ENCODE measurements around the gene PFKL. TPM values are rescaled to one million over a fixed set of nuclear protein-coding genes. Genes with fewer than 3 reads are reported as not detected.
"Not testable (repeated sequence)": the region's sequence is repeated elsewhere in the genome, so short reads cannot be mapped to it uniquely, and the experiment has no call there.

Gene PFKL
- total RNA-seq, 2 experiments from 2014 or later, result 162 to 200 TPM

DNA sequence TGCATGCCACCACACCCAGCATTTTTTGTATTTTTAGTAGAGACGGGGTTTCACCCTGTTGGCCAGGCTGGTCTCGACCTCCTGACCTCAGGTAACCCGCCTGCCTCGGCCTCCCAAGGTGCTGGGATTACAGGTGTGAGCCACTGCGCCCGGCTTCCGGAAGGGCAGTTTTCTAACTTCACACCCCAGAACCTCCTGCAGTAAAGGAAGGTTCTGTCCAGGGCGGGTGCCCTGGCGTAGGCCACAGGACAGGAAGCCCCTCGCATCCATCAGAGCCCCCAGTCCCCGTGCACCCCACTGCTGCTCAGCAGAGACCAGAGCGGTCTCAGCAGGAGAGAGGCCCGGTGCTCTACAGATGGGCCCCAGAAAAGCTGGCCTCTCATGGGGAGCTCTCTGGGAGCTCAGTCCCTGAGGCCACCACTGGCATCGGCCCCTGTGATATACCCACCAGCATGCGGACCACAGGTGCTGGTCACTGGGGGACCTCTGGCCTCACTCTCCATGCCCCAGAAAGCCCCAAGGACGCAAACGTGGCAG lies 34.1 kb upstream of the PFKL start:
- Mint-ChIP-seq H3K4me3 (no peak overlapping the region), H3K4me1 (no peaks in the 10 kb centered on the region), H3K9me3 (ENCODE audit: low read depth) (no peaks in the 10 kb centered on the region), H3K36me3 (no peaks in the 10 kb centered on the region), H3K27ac (no peak overlapping the region), H3K27me3 (peaks cover 3% of the 10 kb centered on the region)
- CTCF ChIA-PET, result no interaction called here
- DNase-seq (no peak), ATAC-seq (no peak)

DNA sequence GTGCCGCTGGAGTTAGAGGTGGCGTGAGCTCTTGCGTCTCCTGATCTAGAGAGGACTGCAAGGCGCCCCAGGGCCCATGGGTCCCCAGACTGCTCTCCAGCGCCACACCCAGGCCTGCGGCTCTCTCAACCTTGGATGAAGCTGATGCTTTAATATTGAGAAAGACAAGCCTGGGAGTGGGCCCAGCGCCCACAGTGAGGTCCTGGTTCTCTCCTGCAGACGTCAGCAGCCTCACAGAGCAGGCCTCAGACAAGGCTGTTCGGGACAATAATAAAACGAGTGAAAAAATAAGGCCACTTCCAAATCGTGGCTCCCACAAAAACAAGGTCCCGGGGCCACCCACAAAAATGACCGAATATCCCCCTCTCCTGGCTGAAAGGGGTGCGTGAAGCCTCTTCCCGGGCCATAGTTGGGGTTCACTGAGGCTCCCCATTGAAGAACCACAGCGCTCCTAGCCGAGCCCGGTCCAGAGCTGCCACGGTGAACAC lies 32.2 kb upstream of the PFKL start:
- H3K9me3 Mint-ChIP-seq (ENCODE audit: low read depth), result no peaks in the 10 kb centered on the region
- no peak overlapping the region for H3K4me3 Mint-ChIP-seq
- peaks cover 2% of the 10 kb centered on the region for H3K27me3 Mint-ChIP-seq
- ATAC-seq (no peak), DNase-seq (no peak)
- CTCF ChIA-PET, result interaction anchor here (1.6 kb wide), 1 partner anchor 35 kb away, joined by 4 read pairs; no protein-coding TSS in a partner anchor
- H3K36me3 Mint-ChIP-seq, result no peaks in the 10 kb centered on the region
- H3K27ac Mint-ChIP-seq, result no peak overlapping the region
- no peaks in the 10 kb centered on the region for H3K4me1 Mint-ChIP-seq

DNA sequence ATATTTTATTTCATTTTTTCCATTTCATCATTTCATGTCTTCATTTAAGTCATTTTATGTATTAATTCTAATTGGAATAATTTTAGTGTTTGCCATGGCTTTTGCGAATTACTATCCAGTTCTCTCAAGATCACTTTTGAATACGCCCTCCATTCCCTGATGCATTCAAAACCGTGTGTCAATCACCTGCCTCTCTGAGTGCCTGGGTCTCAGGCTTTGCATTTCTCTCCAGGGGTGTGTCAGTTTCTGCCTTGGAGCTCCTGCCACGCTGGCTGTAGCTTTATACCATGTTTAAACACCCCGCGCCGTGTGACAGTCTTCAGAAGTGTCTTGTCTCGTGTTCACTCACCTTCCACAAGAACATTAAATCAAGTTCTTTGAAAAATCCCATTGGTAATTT lies 30.8 kb upstream of the PFKL start:
- H3K27ac Mint-ChIP-seq, result no peak overlapping the region
- no peak for ATAC-seq
- DNase-seq, result no peak
- CTCF ChIA-PET, result interaction anchor here (0.7 kb wide), 1 partner anchor 38 kb away, joined by 3 read pairs; no protein-coding TSS in a partner anchor
- no peaks in the 10 kb centered on the region for H3K4me1 Mint-ChIP-seq
- H3K27me3 Mint-ChIP-seq, result peaks cover 2% of the 10 kb centered on the region
- no peaks in the 10 kb centered on the region for H3K9me3 Mint-ChIP-seq (ENCODE audit: low read depth)
- no peaks in the 10 kb centered on the region for H3K36me3 Mint-ChIP-seq
- H3K4me3 Mint-ChIP-seq, result no peak overlapping the region

DNA sequence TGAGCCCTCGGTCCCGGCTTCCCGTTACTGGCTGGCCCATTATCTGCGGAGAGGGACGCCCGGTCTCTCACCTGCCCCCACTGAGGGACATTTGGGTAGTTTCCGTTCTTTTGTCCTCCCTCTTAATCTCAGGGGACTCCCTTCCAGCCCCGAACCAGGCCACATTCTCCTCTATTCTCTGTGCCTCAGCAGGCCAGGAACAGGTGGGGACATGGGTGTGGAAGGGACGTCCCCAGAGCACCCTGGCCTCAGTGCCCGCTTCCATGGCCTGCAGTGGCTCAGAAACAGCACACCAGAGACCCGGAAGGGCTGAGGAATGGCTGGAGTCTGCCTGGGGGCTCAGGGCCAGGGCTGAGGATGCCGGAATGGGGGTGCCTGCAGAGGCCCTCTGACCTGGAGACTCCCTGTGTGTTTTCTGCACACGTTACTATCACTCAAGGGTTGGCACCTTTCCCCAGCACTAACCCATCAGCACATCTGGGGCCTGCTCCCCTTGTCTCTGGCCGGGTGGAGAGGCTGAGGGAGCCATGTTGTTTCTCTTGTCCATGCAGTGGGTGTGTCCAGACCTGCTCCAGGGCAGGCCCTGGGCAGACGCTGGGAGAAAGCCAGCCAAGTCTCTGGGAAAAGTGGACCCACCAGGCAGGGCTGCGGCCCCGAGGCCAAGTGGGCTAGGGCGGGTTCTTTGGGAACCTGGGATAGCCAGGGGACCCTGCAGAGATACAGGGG lies 28.1 kb upstream of the PFKL start:
- Mint-ChIP-seq H3K27ac (no peak overlapping the region), H3K4me3 (no peak overlapping the region), H3K27me3 (peaks cover 16% of the 10 kb centered on the region), H3K9me3 (ENCODE audit: low read depth) (no peaks in the 10 kb centered on the region), H3K36me3 (no peaks in the 10 kb centered on the region), H3K4me1 (no peaks in the 10 kb centered on the region)
- DNase-seq (no peak), ATAC-seq (no peak)
- CTCF ChIA-PET, result no interaction called here

DNA sequence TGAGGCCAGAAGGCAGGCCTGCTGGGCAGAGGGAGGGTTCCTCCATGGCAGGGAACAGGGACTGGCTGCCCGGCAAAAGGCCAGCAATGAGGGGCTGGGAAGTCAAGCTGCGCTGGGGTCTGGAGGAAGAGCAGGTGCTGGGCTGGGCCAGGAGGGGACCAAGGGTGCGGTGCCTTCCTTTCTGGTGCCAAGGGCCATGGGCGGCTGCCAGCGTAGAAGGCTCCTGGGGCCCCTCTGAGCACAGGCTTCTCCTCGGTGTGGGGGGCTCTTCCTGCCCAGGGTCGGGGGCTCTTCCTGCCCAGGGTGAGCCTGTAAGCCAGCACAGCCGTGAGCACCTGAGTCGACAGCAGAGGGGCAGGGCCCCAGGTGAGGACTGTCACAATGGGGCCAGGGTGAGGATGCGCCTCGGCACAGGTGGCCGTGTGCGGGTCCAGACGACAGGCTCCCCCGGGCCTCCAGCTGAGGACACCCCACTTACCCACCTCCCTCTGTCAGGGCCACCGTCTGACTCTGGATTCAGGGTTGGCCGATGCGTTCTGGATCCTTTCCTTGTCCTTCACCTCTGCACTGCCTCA lies 27.5 kb upstream of the PFKL start:
- CTCF ChIA-PET, result no interaction called here
- Mint-ChIP-seq H3K4me3 (no peak overlapping the region), H3K27me3 (peaks cover 19% of the 10 kb centered on the region), H3K27ac (no peak overlapping the region), H3K9me3 (ENCODE audit: low read depth) (no peaks in the 10 kb centered on the region), H3K4me1 (no peaks in the 10 kb centered on the region), H3K36me3 (no peaks in the 10 kb centered on the region)
- DNase-seq (no peak), ATAC-seq (no peak)

DNA sequence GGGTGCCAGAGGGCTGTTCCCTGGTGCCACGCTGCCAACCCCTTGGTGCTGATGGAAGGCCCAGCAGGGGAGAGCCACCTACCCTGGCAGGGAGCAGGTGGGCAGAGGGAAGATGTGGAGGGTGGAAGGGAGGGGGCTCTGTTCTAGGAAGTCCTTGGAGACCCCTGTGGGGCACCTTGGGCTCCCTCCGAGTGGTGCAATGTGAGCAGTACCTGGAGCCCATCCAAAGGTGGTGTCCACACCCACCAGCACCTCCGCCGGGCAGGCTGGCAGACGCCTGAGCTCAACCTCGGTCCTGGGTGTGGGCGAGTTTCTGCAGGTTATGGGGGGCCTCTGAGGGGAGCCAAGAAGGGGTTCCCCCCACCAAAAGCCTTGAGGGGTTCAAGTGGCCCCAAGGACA lies 26.8 kb upstream of the PFKL start:
- Mint-ChIP-seq H3K4me1 (no peaks in the 10 kb centered on the region), H3K27me3 (peaks cover 19% of the 10 kb centered on the region), H3K9me3 (ENCODE audit: low read depth) (no peaks in the 10 kb centered on the region), H3K27ac (no peak overlapping the region), H3K4me3 (no peak overlapping the region), H3K36me3 (no peaks in the 10 kb centered on the region)
- ATAC-seq, result no peak
- CTCF ChIA-PET, result no interaction called here
- no peak for DNase-seq

DNA sequence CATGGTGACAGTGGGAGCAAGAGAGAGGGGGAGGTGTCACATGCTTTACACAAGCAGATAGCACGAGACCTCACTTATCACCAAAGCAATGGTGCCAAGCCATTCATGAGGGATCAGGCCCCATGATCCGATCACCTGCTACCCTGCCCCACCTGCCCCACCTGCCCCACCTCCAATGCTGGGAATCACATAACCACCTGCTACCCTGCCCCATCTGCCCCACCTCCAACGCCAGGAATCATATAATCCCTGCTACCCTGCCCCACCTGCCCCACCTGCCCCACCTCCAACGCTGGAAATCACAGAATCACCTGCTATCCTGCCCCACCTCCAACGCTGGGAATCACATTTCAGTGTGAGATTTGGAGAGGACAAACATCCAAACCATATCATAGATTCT lies 24.8 kb upstream of the PFKL start:
- Mint-ChIP-seq H3K4me1 (no peaks in the 10 kb centered on the region), H3K36me3 (no peaks in the 10 kb centered on the region), H3K27ac (no peak overlapping the region), H3K9me3 (ENCODE audit: low read depth) (no peaks in the 10 kb centered on the region), H3K27me3 (peaks cover 17% of the 10 kb centered on the region), H3K4me3 (no peak overlapping the region)
- DNase-seq (no peak), ATAC-seq (no peak)
- CTCF ChIA-PET, result interaction anchor here (1.0 kb wide), 1 partner anchor 23 kb away, joined by 3 read pairs; no protein-coding TSS in a partner anchor

DNA sequence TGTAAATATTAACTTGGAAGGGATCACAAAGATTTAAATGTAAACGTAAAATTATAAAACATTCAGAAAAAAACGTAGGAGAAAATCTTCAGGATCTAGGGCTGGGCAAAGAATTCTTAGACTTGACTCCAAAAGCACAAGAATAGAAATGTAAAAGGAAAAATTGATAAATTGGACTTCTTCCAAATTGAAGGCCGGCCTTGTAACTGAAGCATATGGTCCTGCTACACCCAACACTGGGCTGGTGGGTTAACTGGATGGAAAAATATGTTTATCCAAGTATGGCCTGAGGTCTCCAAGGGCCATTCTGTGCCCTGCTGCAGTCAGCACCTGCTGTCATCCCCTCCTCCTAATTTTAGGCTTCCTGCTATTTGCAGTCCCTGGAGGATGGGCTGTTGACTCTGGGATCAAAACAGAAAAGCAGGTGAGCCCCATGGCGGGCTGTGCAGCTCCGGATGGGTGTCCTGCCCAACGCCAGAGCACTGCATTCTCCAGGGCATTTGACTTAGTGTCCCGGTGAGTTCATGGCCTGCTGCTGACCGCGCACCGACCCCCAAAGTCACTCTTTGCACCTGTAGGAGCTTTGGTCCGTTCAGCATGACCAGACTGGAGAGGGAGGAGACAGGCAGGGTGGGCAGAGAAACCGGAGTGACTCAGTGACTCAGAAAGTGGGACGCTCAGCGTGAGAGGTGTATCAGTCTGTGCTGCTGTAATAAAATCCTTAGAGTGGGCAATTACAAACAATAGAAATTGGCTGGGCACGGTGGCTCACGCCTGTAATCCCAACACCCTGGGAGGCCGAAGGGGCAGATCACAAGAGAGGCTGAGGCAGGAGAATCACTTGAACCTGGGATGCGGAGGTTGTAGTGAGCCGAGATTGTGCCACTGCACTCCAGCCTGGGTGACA lies 20.2 kb upstream of the PFKL start:
- Mint-ChIP-seq H3K4me3 (no peak overlapping the region), H3K27me3 (peaks cover 14% of the 10 kb centered on the region), H3K9me3 (ENCODE audit: low read depth) (no peaks in the 10 kb centered on the region), H3K4me1 (no peaks in the 10 kb centered on the region), H3K27ac (no peak overlapping the region), H3K36me3 (no peaks in the 10 kb centered on the region)
- CTCF ChIA-PET, result no interaction called here
- ATAC-seq (no peak), DNase-seq (no peak)

DNA sequence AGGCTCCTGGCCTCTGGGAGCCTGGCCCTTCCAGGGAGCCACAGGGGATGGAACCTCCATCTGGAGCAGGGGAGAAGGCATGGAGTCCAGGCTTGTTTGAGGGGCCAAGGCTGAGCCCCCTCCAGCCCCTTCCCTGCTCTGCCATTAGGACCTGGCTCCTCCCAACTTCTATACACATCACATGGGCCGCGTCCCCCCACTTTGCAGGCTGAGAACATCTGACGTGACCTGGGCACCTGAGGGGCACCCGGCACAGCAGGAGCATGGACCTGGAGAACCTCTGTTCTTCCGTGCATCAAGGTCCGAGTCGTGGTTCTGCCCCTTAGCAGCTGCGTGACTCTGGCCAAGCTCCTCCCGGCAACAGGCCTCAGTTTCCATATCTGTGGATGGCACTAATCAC lies 18.1 kb upstream of the PFKL start:
- no peak overlapping the region for H3K27ac Mint-ChIP-seq
- H3K9me3 Mint-ChIP-seq (ENCODE audit: low read depth), result no peaks in the 10 kb centered on the region
- no peak overlapping the region for H3K4me3 Mint-ChIP-seq
- no peaks in the 10 kb centered on the region for H3K4me1 Mint-ChIP-seq
- CTCF ChIA-PET, result no interaction called here
- ATAC-seq (no peak), DNase-seq (no peak)
- H3K27me3 Mint-ChIP-seq, result peaks cover 3% of the 10 kb centered on the region
- H3K36me3 Mint-ChIP-seq, result no peaks in the 10 kb centered on the region

DNA sequence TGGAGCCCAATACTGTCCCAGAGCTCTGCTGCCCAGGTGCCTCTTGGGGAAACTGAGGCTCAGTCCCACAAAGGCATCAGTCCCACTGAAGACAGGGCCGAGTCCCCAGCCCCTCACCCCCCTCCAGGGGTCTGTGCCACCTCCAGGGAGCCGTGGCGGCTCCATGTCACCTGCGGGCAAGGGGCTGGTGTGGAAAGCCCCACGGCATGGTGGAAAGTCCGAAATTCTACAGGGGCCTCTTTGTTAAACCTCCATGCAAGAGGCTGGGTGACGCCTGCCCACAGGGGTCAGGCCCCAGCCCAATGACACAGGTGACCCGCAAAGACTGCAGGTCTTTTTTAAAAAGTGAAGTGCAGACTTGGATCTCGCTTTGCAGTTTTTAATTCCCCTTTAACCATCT lies 17.5 kb upstream of the PFKL start:
- H3K4me3 Mint-ChIP-seq, result no peak overlapping the region
- CTCF ChIA-PET, result no interaction called here
- no peaks in the 10 kb centered on the region for H3K9me3 Mint-ChIP-seq (ENCODE audit: low read depth)
- ATAC-seq (no peak), DNase-seq (no peak)
- H3K4me1 Mint-ChIP-seq, result no peaks in the 10 kb centered on the region
- H3K27me3 Mint-ChIP-seq, result no peaks in the 10 kb centered on the region
- no peaks in the 10 kb centered on the region for H3K36me3 Mint-ChIP-seq
- no peak overlapping the region for H3K27ac Mint-ChIP-seq

DNA sequence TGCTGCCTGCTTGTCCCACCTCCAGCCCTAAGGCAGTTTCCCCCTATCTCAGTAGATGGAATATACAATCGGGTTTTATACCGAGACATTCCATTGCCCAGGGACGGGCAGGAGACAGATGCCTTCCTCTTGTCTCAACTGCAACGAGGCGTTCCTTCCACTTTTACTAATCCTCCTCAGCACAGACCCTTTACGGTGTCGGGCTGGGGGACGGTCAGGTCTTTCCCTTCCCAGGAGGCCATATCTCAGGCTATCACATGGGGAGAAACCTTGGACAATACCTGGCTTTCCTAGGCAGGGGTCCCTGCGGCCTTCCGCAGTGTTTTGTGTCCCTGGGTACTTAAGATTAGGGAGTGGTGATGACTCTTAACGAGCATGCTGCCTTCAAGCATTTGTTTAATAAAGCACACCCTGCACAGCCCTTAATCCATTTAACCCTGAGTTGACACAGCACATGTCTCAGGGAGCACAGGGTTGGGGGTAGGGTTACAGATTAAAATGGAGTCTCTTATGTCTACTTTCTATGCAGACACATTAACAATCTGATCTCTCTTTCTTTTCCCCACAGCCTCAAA lies 16.6 kb upstream of the PFKL start:
- H3K27me3 Mint-ChIP-seq; DNase-seq; CTCF ChIA-PET; H3K27ac Mint-ChIP-seq; ATAC-seq; H3K9me3 Mint-ChIP-seq (ENCODE audit: low read depth); H3K36me3 Mint-ChIP-seq; H3K4me3 Mint-ChIP-seq; H3K4me1 Mint-ChIP-seq: not testable (repeated sequence)

DNA sequence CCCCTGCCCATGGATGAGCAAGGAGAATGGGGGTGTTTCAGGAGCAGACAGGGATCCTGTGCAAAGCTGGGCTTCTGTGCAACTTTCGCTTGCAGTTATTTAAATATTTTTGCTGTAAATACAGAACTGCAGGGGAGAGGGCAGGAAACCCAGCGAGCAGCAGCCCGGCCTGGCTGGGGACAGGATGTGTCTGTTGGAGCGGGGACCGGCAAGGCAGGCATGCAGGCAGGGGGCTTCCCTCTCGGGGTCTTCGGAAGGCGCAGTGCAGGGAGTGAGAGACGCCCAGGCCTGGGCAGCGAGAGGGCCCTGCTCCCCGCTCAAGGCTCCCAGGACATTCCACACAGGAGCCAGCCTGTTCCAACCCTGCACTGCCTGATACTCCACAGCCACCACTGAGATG lies 15.9 kb upstream of the PFKL start:
- H3K27ac Mint-ChIP-seq, result no peak overlapping the region
- no peak overlapping the region for H3K4me3 Mint-ChIP-seq
- no peaks in the 10 kb centered on the region for H3K27me3 Mint-ChIP-seq
- ATAC-seq (no peak), DNase-seq (no peak)
- no peaks in the 10 kb centered on the region for H3K9me3 Mint-ChIP-seq (ENCODE audit: low read depth)
- CTCF ChIA-PET, result no interaction called here
- H3K36me3 Mint-ChIP-seq, result no peaks in the 10 kb centered on the region
- no peaks in the 10 kb centered on the region for H3K4me1 Mint-ChIP-seq
